GM18498 (cell line): ENCODE data around the gene CCDC12.
"Not testable (repeated sequence)": the region's sequence is repeated elsewhere in the genome, so short reads cannot be mapped to it uniquely, and the experiment has no call there.

Source experiments
- ATAC-seq: cut with Tn5 transposase; IDR thresholded peaks from one replicate; pipeline ENCODE4 v1.9.1; 2021; ENCODE audit warnings: mild to moderate bottlenecking, moderate library complexity; ENCODE audit not compliant: unreplicated experiment

The CCDC12 gene

GRCh38 chr3:46926039-46926438 lies 50.5 kb downstream of the CCDC12 start:
- ATAC-seq = no peak

- ATAC-seq = no peak
Observed at GRCh38 chr3:46925585-46925934, 51.0 kb downstream of the CCDC12 start.

- ATAC-seq = no peak
Observed at GRCh38 chr3:46924921-46925584, 51.5 kb downstream of the CCDC12 start.

GRCh38 chr3:46923559-46924350 lies 52.8 kb downstream of the CCDC12 start:
- ATAC-seq = no peak

GRCh38 chr3:46922871-46923558 lies 53.5 kb downstream of the CCDC12 start:
- no peak for ATAC-seq

GRCh38 chr3:46922426-46922825 lies 54.1 kb downstream of the CCDC12 start:
- no peak for ATAC-seq

GRCh38 chr3:46921871-46922271 lies 54.7 kb downstream of the CCDC12 start:
- ATAC-seq = no peak

GRCh38 chr3:46921041-46921440 lies 55.5 kb downstream of the CCDC12 start:
- ATAC-seq = no peak

- no peak for ATAC-seq
Observed at GRCh38 chr3:46918634-46919033, 57.9 kb downstream of the CCDC12 start.

GRCh38 chr3:46918202-46918601 lies 58.3 kb downstream of the CCDC12 start:
- no peak for ATAC-seq

GRCh38 chr3:46917257-46917656 lies 59.3 kb downstream of the CCDC12 start:
- ATAC-seq = no peak

GRCh38 chr3:46916799-46917198 lies 59.7 kb downstream of the CCDC12 start:
- no peak for ATAC-seq

GRCh38 chr3:46916278-46916677 lies 60.3 kb downstream of the CCDC12 start:
- ATAC-seq = no peak

- no peak for ATAC-seq
Observed at GRCh38 chr3:46915297-46915822, 61.2 kb downstream of the CCDC12 start.

- ATAC-seq = no peak
Observed at GRCh38 chr3:46914849-46915248, 61.7 kb downstream of the CCDC12 start.

GRCh38 chr3:46913644-46914043 lies 62.9 kb downstream of the CCDC12 start:
- no peak for ATAC-seq

GRCh38 chr3:46912986-46913385 lies 63.6 kb downstream of the CCDC12 start:
- no peak for ATAC-seq

GRCh38 chr3:46910914-46911313 lies 65.6 kb downstream of the CCDC12 start:
- ATAC-seq = not testable (repeated sequence)

- ATAC-seq = no peak
Observed at GRCh38 chr3:46910166-46910760, 66.3 kb downstream of the CCDC12 start.

GRCh38 chr3:46909535-46910161 lies 66.9 kb downstream of the CCDC12 start:
- ATAC-seq = no peak

GRCh38 chr3:46908986-46909534 lies 67.5 kb downstream of the CCDC12 start:
- ATAC-seq = no peak
